ENCODE results near the gene ABHD12.
"Not testable (repeated sequence)": the region's sequence is repeated elsewhere in the genome, so short reads cannot be mapped to it uniquely, and the experiment has no call there.

The ABHD12 gene

GRCh38 chr20:25320035-25320800, 70.4 kb downstream of the ABHD12 start:
- no peak for DNase-seq

GRCh38 chr20:25319241-25320034, 71.2 kb downstream of the ABHD12 start:
- DNase-seq: no peak

GRCh38 chr20:25318471-25319240, 72.0 kb downstream of the ABHD12 start:
- no peak for DNase-seq

GRCh38 chr20:25317351-25318075, 73.1 kb downstream of the ABHD12 start:
- DNase-seq: no peak

GRCh38 chr20:25316506-25317190, 74.0 kb downstream of the ABHD12 start:
- no peak for DNase-seq

GRCh38 chr20:25315418-25316210, 75.0 kb downstream of the ABHD12 start:
- no peak for DNase-seq

GRCh38 chr20:25314497-25315417, 75.9 kb downstream of the ABHD12 start:
- DNase-seq: no peak

- DNase-seq: no peak
Observed at GRCh38 chr20:25313593-25313992, 77.0 kb downstream of the ABHD12 start.

- DNase-seq: not testable (repeated sequence)
Observed at GRCh38 chr20:25312716-25313115, 77.9 kb downstream of the ABHD12 start.

- DNase-seq: no peak
Observed at GRCh38 chr20:25310921-25311728, 79.5 kb downstream of the ABHD12 start.

GRCh38 chr20:25310268-25310920, 80.2 kb downstream of the ABHD12 start:
- peak; percentile 31 for DNase-seq

GRCh38 chr20:25309395-25310267, 81.0 kb downstream of the ABHD12 start:
- DNase-seq: no peak

GRCh38 chr20:25308671-25309394, 81.8 kb downstream of the ABHD12 start:
- no peak for DNase-seq

- DNase-seq: no peak
Observed at GRCh38 chr20:25308083-25308491, 82.5 kb downstream of the ABHD12 start.

- no peak for DNase-seq
Observed at GRCh38 chr20:25306991-25307903, 83.4 kb downstream of the ABHD12 start.
